HEK293 (cell line): ENCODE measurements around the gene GARRE1.

Source experiments
- CTCF ChIP-seq: fragments of 450-650 bp; formaldehyde crosslinking; IDR thresholded peaks from 2 replicates; pipeline ENCODE4 v1.5.1; 2016; ENCODE audit warnings: missing biosample characterization, missing genetic modification characterization
- IKZF3 ChIP-seq: fragments of 450-650 bp; IDR thresholded peaks from 2 replicates; pipeline ENCODE4 v1.5.0; 2018; ENCODE audit warnings: missing biosample characterization, mild to moderate bottlenecking, missing genetic modification characterization, moderate library complexity
- KLF10 ChIP-seq: fragments of 450-650 bp; IDR thresholded peaks from 2 replicates; pipeline ENCODE4 v1.5.1; 2018; ENCODE audit warnings: missing biosample characterization, mild to moderate bottlenecking, missing genetic modification characterization
- PATZ1 ChIP-seq: fragments of 450-650 bp; formaldehyde crosslinking; IDR thresholded peaks from 2 replicates; pipeline ENCODE4 v1.5.1; 2016; ENCODE audit warnings: missing biosample characterization, missing genetic modification characterization
- REST ChIP-seq: fragments of 450-650 bp; formaldehyde crosslinking; IDR thresholded peaks from 2 replicates; pipeline ENCODE4 v1.5.1; 2016; ENCODE audit warnings: missing biosample characterization, missing genetic modification characterization
- SP2 ChIP-seq: fragments of 450-650 bp; formaldehyde crosslinking; IDR thresholded peaks from 2 replicates; pipeline ENCODE4 v1.5.1; 2016; ENCODE audit warnings: missing biosample characterization, missing genetic modification characterization
- SP7 ChIP-seq: fragments of 450-650 bp; formaldehyde crosslinking; IDR thresholded peaks from 2 replicates; pipeline ENCODE4 v1.5.1; 2016; ENCODE audit warnings: missing biosample characterization, missing genetic modification characterization
- TSHZ1 ChIP-seq: fragments of 450-650 bp; formaldehyde crosslinking; IDR thresholded peaks from 2 replicates; pipeline ENCODE4 v1.5.1; 2016; ENCODE audit warnings: missing biosample characterization, missing genetic modification characterization, borderline replicate concordance
- ZBTB11 ChIP-seq: fragments of 450-650 bp; formaldehyde crosslinking; conservative IDR thresholded peaks from 2 replicates; pipeline ENCODE4 v1.5.1; 2016; ENCODE audit warnings: low read depth, missing biosample characterization, missing genetic modification characterization
- ZBTB20 ChIP-seq: fragments of 450-650 bp; formaldehyde crosslinking; IDR thresholded peaks from 2 replicates; pipeline ENCODE4 v1.5.1; 2016; ENCODE audit warnings: missing biosample characterization, missing genetic modification characterization
- ZBTB26 ChIP-seq: fragments of 450-650 bp; formaldehyde crosslinking; optimal IDR thresholded peaks from 2 replicates; pipeline ENCODE3; 2016; ENCODE audit warnings: missing biosample characterization, mild to moderate bottlenecking, missing genetic modification characterization
- ZBTB44 ChIP-seq: fragments of 450-650 bp; IDR thresholded peaks from 2 replicates; pipeline ENCODE4 v1.5.1; 2018; ENCODE audit warnings: missing biosample characterization, mild to moderate bottlenecking, missing genetic modification characterization
- ZNF23 ChIP-seq: fragments of 450-650 bp; formaldehyde crosslinking; IDR thresholded peaks from 2 replicates; pipeline ENCODE4 v1.5.1; 2016; ENCODE audit warnings: missing biosample characterization, missing genetic modification characterization, borderline replicate concordance
- ZNF239 ChIP-seq: fragments of 450-650 bp; formaldehyde crosslinking; IDR thresholded peaks from 2 replicates; pipeline ENCODE4 v1.5.1; 2016; ENCODE audit warnings: missing biosample characterization, missing genetic modification characterization
- ZNF292 ChIP-seq: fragments of 450-650 bp; formaldehyde crosslinking; IDR thresholded peaks from 2 replicates; pipeline ENCODE4 v1.5.1; 2016; ENCODE audit warnings: low read depth, missing biosample characterization, missing genetic modification characterization, borderline replicate concordance
- ZNF324 ChIP-seq: fragments of 450-650 bp; formaldehyde crosslinking; IDR thresholded peaks from 2 replicates; pipeline ENCODE4 v1.5.1; 2016; ENCODE audit warnings: missing biosample characterization, missing genetic modification characterization
- ZNF335 ChIP-seq: fragments of 450-650 bp; formaldehyde crosslinking; conservative IDR thresholded peaks from 2 replicates; pipeline ENCODE4 v1.5.1; 2016; ENCODE audit warnings: missing biosample characterization, missing genetic modification characterization
- ZNF560 ChIP-seq: fragments of 450-650 bp; formaldehyde crosslinking; IDR thresholded peaks from 2 replicates; pipeline ENCODE4 v1.5.1; 2017; ENCODE audit warnings: missing biosample characterization, missing genetic modification characterization, borderline replicate concordance
- ZNF596 ChIP-seq: fragments of 450-650 bp; IDR thresholded peaks from 2 replicates; pipeline ENCODE4 v1.5.0; 2018; ENCODE audit warnings: missing biosample characterization, mild to moderate bottlenecking, missing genetic modification characterization, moderate library complexity
- ZNF600 ChIP-seq: fragments of 450-650 bp; formaldehyde crosslinking; IDR thresholded peaks from 2 replicates; pipeline ENCODE4 v1.5.1; 2016; ENCODE audit warnings: missing biosample characterization, missing genetic modification characterization

The GARRE1 gene

GRCh38 chr19:34254698-34255432 is 511 bp downstream of the GARRE1 start (continued):
- TF ChIP-seq REST (tag by site-specific recombination), result no peak
- TF ChIP-seq ZNF324 (tag by site-specific recombination), result no peak
- peak; percentile 90 for TF ChIP-seq ZBTB20
- no peak for TF ChIP-seq ZNF560 (tag by site-specific recombination)
- peak; percentile 89 for TF ChIP-seq ZBTB26 (tag by site-specific recombination)
- no peak for TF ChIP-seq CTCF
- TF ChIP-seq ZNF335 (tag by site-specific recombination), result peak; percentile 94
- TF ChIP-seq ZNF600, result peak; percentile 48; the same call in 1 of the 2 replicates
- peak; percentile 70 for TF ChIP-seq ZBTB11
- peak; percentile 18; the same call in 1 of the 2 replicates for TF ChIP-seq SP7 (tag by site-specific recombination)
- peak; percentile 52; the same call in 1 of the 2 replicates for TF ChIP-seq ZBTB44 (tag by site-specific recombination)
- TF ChIP-seq TSHZ1 (tag by site-specific recombination), result no peak
- TF ChIP-seq ZNF292, result no peak
- TF ChIP-seq IKZF3, result peak; percentile 78
- no peak for TF ChIP-seq ZNF23 (tag by site-specific recombination)
- no peak for TF ChIP-seq ZNF239 (tag by site-specific recombination)
- peak; percentile 63; the same call in 1 of the 2 replicates for TF ChIP-seq ZNF596 (tag by site-specific recombination)
- TF ChIP-seq KLF10 (tag by site-specific recombination), result peak; percentile 86
- TF ChIP-seq SP2 (tag by site-specific recombination), result peak; percentile 51
- peak; percentile 47; the same call in 1 of the 2 replicates for TF ChIP-seq PATZ1 (tag by site-specific recombination)
